Common myeloid progenitor, CD34-positive (primary cell): ENCODE results near the gene ENAM.

Source experiments
- CTCF ChIA-PET: fragments of 350-600 bp; sonication (Branson Sonifier 250); formaldehyde crosslinking; loops from one replicate; lab custom pipeline; 2021; ENCODE audit warnings: antibody characterized with exemption; lab: Charles Lee
- POLR2A ChIA-PET: fragments of 350-600 bp; sonication (Branson Sonifier 250); formaldehyde crosslinking; loops from one replicate; lab custom pipeline; 2021; ENCODE audit warnings: antibody characterized with exemption; lab: Charles Lee
- DNase-seq, 3 donors: peaks; one replicate each; pipeline versions ENCODE4 v3.0.0 to v3.0.0-alpha.2; 2013
- H3K27ac ChIP-seq, 2 experiments: 1 replicate in 1 of 2; 2 replicates in 1 of 2; pipeline ENCODE4 v1.7.0; 2013; ENCODE audit warnings: inconsistent platforms in 2 of 2, low read length in 2 of 2, mild to moderate bottlenecking in 2 of 2, low read depth in 1 of 2, moderate library complexity in 1 of 2; ENCODE audit not compliant: severe bottlenecking in 2 of 2, insufficient read depth in 1 of 2, poor library complexity in 1 of 2
- H3K27me3 ChIP-seq, 5 experiments: replicated peaks in 2 of 5; 1 replicate in 3 of 5; 2 replicates in 2 of 5; pipeline versions ENCODE4 v1.6.1 to v1.7.0; 2013; ENCODE audit warnings: low read length in 4 of 5, mild to moderate bottlenecking in 2 of 5, moderate library complexity in 2 of 5, inconsistent platforms in 1 of 5; ENCODE audit not compliant: insufficient read depth in 5 of 5, control insufficient read depth in 4 of 5
- H3K36me3 ChIP-seq, 4 experiments: 1 replicate in 2 of 4; 2 replicates in 2 of 4; pipeline versions ENCODE4 v1.6.1 to v1.7.0; 2013; ENCODE audit warnings: low read length in 3 of 4, control low read depth in 1 of 4, mild to moderate bottlenecking in 1 of 4; ENCODE audit not compliant: control insufficient read depth in 4 of 4, insufficient read depth in 4 of 4
- H3K4me1 ChIP-seq, 4 experiments: 1 replicate in 3 of 4; 2 replicates in 1 of 4; pipeline versions ENCODE4 v1.6.1 to v1.7.1; 2013; ENCODE audit warnings: low read length in 3 of 4, mild to moderate bottlenecking in 3 of 4, control low read depth in 1 of 4, inconsistent platforms in 1 of 4, moderate library complexity in 1 of 4; ENCODE audit not compliant: control insufficient read depth in 4 of 4, insufficient read depth in 4 of 4; ENCODE audit errors: control extremely low read depth in 1 of 4
- H3K4me3 ChIP-seq, 7 experiments: 1 replicate in 4 of 7; 2 replicates in 3 of 7; pipeline versions ENCODE4 v1.5.1 to v1.7.0; 2013; ENCODE audit warnings: mild to moderate bottlenecking in 7 of 7, low read length in 6 of 7, moderate library complexity in 6 of 7, inconsistent platforms in 2 of 7, low read depth in 2 of 7, control low read depth in 1 of 7; ENCODE audit not compliant: insufficient read depth in 4 of 7, control insufficient read depth in 1 of 7; ENCODE audit errors: extremely low read depth in 1 of 7
- H3K9me3 ChIP-seq, 5 experiments: 1 replicate in 4 of 5; 2 replicates in 1 of 5; pipeline versions ENCODE4 v1.6.1 to v1.7.1; 2013; ENCODE audit warnings: low read length in 4 of 5, mild to moderate bottlenecking in 2 of 5, inconsistent platforms in 1 of 5, low read depth in 1 of 5, moderate library complexity in 1 of 5; ENCODE audit not compliant: control insufficient read depth in 4 of 5, insufficient read depth in 2 of 5; ENCODE audit errors: control extremely low read depth in 1 of 5
- WGBS: methylation state at CpG from one replicate; pipeline ENCODE4 v1.1.5; 2013; ENCODE audit not compliant: insufficient coverage; 5-methylcytosine and 5-hydroxymethylcytosine counted together

The ENAM gene

GRCh38 chr4:70627620-70628019 is 924 bp upstream of the ENAM start:
- H3K4me1 ChIP-seq: peaks cover 0 to 4% (median 2%) of the 10 kb centered on the region in 4 experiments
- no peak overlapping the region for H3K27ac ChIP-seq
- H3K27me3 ChIP-seq: no peaks in the 10 kb centered on the region
- no peaks in the 10 kb centered on the region for H3K9me3 ChIP-seq
- ChIA-PET CTCF (interaction anchor here (1.1 kb wide), 1 partner anchor 10 kb away, joined by 3 read pairs; no protein-coding TSS in a partner anchor), POLR2A (no interaction called here)
- WGBS: 100% methylated on average over 1 of the region's 1 CpG
- DNase-seq: no peak
- no peak overlapping the region for H3K4me3 ChIP-seq
- H3K36me3 ChIP-seq: no peaks in the 10 kb centered on the region

- DNase-seq: no peak
- Histone ChIP-seq H3K9me3 (no peaks in the 10 kb centered on the region), H3K36me3 (no peaks in the 10 kb centered on the region), H3K4me1 (peaks cover 0 to 3% (median 0%) of the 10 kb centered on the region in 4 experiments), H3K4me3 (no peak overlapping the region), H3K27me3 (no peaks in the 10 kb centered on the region), H3K27ac (no peak overlapping the region)
- CTCF ChIA-PET: no interaction called here
- POLR2A ChIA-PET: no interaction called here
- WGBS: no CpG with 5 or more reads among the region's 1 CpG
These were observed 1.0 kb downstream of the ENAM start for GRCh38 chr4:70629469-70630090.

GRCh38 chr4:70630162-70630561 is 1.6 kb downstream of the ENAM start:
- WGBS: no CpG with 5 or more reads among the region's 3 CpGs
- Histone ChIP-seq H3K9me3 (no peaks in the 10 kb centered on the region), H3K27ac (no peak overlapping the region), H3K27me3 (no peaks in the 10 kb centered on the region), H3K4me3 (no peak overlapping the region), H3K4me1 (peaks cover 0 to 3% (median 0%) of the 10 kb centered on the region in 4 experiments), H3K36me3 (no peaks in the 10 kb centered on the region)
- DNase-seq: no peak
- ChIA-PET CTCF (no interaction called here), POLR2A (no interaction called here)

GRCh38 chr4:70632028-70632427 is 3.5 kb downstream of the ENAM start:
- POLR2A ChIA-PET: no interaction called here
- WGBS: no CpG with 5 or more reads among the region's 1 CpG
- no peaks in the 10 kb centered on the region for H3K27me3 ChIP-seq
- CTCF ChIA-PET: no interaction called here
- no peaks in the 10 kb centered on the region for H3K9me3 ChIP-seq
- H3K27ac ChIP-seq: no peak overlapping the region
- DNase-seq: no peak
- H3K4me3 ChIP-seq: no peak overlapping the region
- no peaks in the 10 kb centered on the region for H3K4me1 ChIP-seq
- H3K36me3 ChIP-seq: no peaks in the 10 kb centered on the region

GRCh38 chr4:70634482-70634881 is 5.9 kb downstream of the ENAM start:
- H3K4me3 ChIP-seq: no peak overlapping the region
- CTCF ChIA-PET: interaction anchor here (1.3 kb wide), 1 partner anchor 21 kb away, joined by 3 read pairs; no protein-coding TSS in a partner anchor
- POLR2A ChIA-PET: no interaction called here
- no peaks in the 10 kb centered on the region for H3K9me3 ChIP-seq
- H3K27me3 ChIP-seq: no peaks in the 10 kb centered on the region
- H3K27ac ChIP-seq: no peak overlapping the region
- 96% methylated on average over 3 of the region's 5 CpGs for WGBS
- no peak for DNase-seq
- H3K36me3 ChIP-seq: no peaks in the 10 kb centered on the region
- H3K4me1 ChIP-seq: no peaks in the 10 kb centered on the region

GRCh38 chr4:70637239-70637913 is 8.8 kb downstream of the ENAM start:
- CTCF ChIA-PET: interaction anchor here (0.9 to 1.1 kb wide), 2 partner anchors 9 to 11 kb away, joined by 3 read pairs; partner anchors contain the start of gene ENAM
- DNase-seq: no peak
- POLR2A ChIA-PET: no interaction called here
- Histone ChIP-seq H3K4me1 (no peaks in the 10 kb centered on the region), H3K4me3 (no peak overlapping the region), H3K27ac (no peak overlapping the region), H3K36me3 (no peaks in the 10 kb centered on the region), H3K27me3 (no peaks in the 10 kb centered on the region), H3K9me3 (no peaks in the 10 kb centered on the region)
- WGBS: 0% methylated on average over 1 of the region's 8 CpGs

GRCh38 chr4:70640192-70640591 is 11.6 kb downstream of the ENAM start:
- WGBS: 88% methylated on average over 1 of the region's 2 CpGs
- POLR2A ChIA-PET: no interaction called here
- DNase-seq: no peak
- Histone ChIP-seq H3K4me1 (no peaks in the 10 kb centered on the region), H3K4me3 (no peak overlapping the region), H3K9me3 (no peaks in the 10 kb centered on the region), H3K27ac (no peak overlapping the region), H3K36me3 (no peaks in the 10 kb centered on the region), H3K27me3 (no peaks in the 10 kb centered on the region)
- CTCF ChIA-PET: no interaction called here
